ENCODE measurements around the gene CES2.

DNA sequence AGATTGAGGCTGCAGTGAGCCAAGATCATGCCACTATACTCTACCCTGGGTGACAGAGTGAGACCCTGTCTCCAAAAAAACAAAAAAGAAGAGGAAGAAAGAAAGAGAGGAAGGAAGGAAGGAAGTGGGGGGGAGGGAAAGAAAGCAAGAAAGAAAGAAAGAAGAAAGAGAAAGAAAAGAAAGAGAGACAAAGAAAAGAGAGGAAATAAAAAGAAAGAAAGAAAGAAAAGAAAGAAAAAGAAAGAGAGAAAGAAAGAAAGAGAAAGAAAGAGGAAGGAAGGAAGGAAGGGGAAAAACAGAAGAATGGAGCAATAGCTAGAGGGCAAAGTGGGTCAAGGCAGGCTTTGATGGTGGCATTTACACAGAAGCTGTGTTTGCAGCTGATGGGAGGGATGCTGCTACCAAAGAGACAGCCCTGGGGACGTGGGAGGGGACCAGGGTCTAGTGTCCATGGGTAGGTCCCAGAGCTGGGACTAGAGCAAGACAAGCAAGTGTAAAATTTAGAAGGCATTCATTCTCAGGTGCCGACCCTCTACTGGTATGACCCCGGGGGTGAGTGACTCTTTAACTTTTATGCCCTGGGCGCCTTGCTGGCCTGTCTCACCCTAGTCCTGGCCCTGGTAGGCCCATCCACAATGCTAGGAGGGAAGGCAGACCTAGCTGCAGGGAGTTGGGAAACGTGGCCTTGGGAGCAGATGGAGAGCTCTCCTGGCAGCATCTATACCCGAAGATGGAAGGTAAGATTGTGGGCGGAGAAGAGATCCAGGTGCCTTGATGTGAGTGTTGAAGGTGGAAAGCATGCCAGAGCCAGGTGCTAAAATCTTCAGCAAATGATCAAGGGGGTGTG, 23.8 kb downstream of the CES2 start:
- TF ChIP-seq, protein P1, sequence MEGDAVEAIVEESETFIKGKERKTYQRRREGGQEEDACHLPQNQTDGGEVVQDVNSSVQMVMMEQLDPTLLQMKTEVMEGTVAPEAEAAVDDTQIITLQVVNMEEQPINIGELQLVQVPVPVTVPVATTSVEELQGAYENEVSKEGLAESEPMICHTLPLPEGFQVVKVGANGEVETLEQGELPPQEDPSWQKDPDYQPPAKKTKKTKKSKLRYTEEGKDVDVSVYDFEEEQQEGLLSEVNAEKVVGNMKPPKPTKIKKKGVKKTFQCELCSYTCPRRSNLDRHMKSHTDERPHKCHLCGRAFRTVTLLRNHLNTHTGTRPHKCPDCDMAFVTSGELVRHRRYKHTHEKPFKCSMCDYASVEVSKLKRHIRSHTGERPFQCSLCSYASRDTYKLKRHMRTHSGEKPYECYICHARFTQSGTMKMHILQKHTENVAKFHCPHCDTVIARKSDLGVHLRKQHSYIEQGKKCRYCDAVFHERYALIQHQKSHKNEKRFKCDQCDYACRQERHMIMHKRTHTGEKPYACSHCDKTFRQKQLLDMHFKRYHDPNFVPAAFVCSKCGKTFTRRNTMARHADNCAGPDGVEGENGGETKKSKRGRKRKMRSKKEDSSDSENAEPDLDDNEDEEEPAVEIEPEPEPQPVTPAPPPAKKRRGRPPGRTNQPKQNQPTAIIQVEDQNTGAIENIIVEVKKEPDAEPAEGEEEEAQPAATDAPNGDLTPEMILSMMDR (IDR thresholded peaks at IDR 0.05; ENCODE audit: borderline replicate concordance, extremely low read depth, low read length, poor library complexity, severe bottlenecking) = no peak
- TF ChIP-seq EZH2 (IDR thresholded peaks at IDR 0.05; ENCODE audit: borderline replicate concordance, low read depth, low read length, severe bottlenecking) = no peak
